H1 (cell line): ENCODE data around the gene TLR8.

Experiments
- BACH1 ChIP-seq: IDR thresholded peaks from 2 replicates; pipeline ENCODE4 v1.6.1; 2012; ENCODE audit warnings: low read length, improper control_type of control experiment
- MAFK ChIP-seq: IDR thresholded peaks from 2 replicates; pipeline ENCODE4 v1.6.1; 2012; ENCODE audit warnings: low read depth, mild to moderate bottlenecking, improper control_type of control experiment, low read length
- POLR2A ChIP-seq, 2 experiments: IDR thresholded peaks; 1 replicate in 1 of 2; 2 replicates in 1 of 2; pipeline ENCODE4 v1.6.1; 2011; ENCODE audit warnings: low read depth in 2 of 2, low read length in 2 of 2, mild to moderate bottlenecking in 2 of 2; ENCODE audit errors: control extremely low read depth in 1 of 2
- SIN3A ChIP-seq, 2 experiments: IDR thresholded peaks in 1 of 2; conservative IDR thresholded peaks in 1 of 2; 2 replicates each; pipeline ENCODE4 v1.6.1; 2011 to 2012; ENCODE audit warnings: low read length in 2 of 2, improper control_type of control experiment in 1 of 2, low read depth in 1 of 2, mild to moderate bottlenecking in 1 of 2
- ZNF274 ChIP-seq: IDR thresholded peaks from 2 replicates; pipeline ENCODE4 v1.7.0; 2012; ENCODE audit warnings: low read length, borderline replicate concordance; ENCODE audit errors: extremely low read depth
- TF ChIP-seq, protein P1 (sequence below), 3 experiments: IDR thresholded peaks; 1 replicate in 2 of 3; 2 replicates in 1 of 3; pipeline versions ENCODE4 v1.5.1 to v1.6.1; 2011; ENCODE audit warnings: low read length in 3 of 3, mild to moderate bottlenecking in 3 of 3, inconsistent platforms in 2 of 3, low read depth in 1 of 3, moderate library complexity in 1 of 3; ENCODE audit not compliant: insufficient read depth in 1 of 3; ENCODE audit errors: control extremely low read depth in 1 of 3

DNA sequence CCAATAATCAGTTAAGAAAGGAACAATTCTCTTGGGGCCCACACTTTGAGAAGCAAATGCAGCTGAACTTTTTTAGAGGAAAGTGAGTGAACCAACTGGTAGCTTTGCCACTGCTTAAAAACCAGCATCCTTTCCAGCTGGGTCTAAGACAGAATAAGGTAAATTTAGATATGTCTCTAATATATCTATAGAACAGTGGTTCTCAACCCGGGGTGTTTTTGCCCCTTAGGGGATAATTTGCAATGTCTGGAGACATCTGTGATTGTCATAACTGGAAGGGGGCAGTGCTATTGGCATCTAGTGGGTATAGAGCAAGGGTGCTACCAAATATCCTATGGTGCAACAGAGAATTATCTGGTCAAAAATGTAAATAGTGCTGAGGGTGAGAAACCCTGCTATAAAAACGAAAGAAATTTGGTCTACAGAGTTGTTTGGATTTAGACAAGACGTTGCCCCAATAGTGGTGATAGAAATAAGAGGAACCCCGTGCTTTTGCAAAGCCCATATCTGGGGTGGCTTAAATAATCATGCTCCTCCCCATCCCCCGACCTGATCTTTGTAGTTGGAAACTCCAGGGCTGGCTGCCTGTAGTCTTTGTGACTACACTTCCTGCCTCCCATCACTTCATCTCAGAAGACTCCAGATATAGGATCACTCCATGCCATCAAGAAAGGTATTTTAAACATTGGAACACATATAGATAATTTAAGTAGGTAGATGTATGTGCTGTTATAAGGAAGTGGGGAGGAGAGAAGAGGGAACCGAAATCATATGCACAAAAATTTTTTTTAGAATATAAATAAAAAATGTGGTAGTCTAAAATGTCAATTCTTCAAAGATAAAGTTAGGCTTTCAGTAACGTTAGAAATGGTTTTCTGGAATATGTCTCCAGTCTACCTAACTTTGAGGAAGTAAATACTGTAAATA lies 39.7 kb upstream of the TLR8 start, which contains the start of gene TLR7:
- TF ChIP-seq POLR2A (IDR thresholded peaks at IDR 0.05; ENCODE audit: control extremely low read depth in 1 of 2, low read depth in 2 of 2, low read length in 2 of 2) (no peak), SIN3A (conservative IDR thresholded peaks at IDR 0.05 in 1 of 2, IDR thresholded peaks at IDR 0.05 in 1 of 2; ENCODE audit: low read depth in 1 of 2, low read length in 2 of 2) (no peak), BACH1 (no peak), ZNF274 (no peak), MAFK (no peak)
- TF ChIP-seq, protein P1, sequence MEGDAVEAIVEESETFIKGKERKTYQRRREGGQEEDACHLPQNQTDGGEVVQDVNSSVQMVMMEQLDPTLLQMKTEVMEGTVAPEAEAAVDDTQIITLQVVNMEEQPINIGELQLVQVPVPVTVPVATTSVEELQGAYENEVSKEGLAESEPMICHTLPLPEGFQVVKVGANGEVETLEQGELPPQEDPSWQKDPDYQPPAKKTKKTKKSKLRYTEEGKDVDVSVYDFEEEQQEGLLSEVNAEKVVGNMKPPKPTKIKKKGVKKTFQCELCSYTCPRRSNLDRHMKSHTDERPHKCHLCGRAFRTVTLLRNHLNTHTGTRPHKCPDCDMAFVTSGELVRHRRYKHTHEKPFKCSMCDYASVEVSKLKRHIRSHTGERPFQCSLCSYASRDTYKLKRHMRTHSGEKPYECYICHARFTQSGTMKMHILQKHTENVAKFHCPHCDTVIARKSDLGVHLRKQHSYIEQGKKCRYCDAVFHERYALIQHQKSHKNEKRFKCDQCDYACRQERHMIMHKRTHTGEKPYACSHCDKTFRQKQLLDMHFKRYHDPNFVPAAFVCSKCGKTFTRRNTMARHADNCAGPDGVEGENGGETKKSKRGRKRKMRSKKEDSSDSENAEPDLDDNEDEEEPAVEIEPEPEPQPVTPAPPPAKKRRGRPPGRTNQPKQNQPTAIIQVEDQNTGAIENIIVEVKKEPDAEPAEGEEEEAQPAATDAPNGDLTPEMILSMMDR (IDR thresholded peaks at IDR 0.05; ENCODE audit: control extremely low read depth in 1 of 3, insufficient read depth in 1 of 3, low read depth in 1 of 3, low read length in 3 of 3) = no peak
